Loucy (cell line): ENCODE measurements around the gene PHF12.

Source experiments
- H2AFZ ChIP-seq: fragments of 200-600 bp; sonication (generic); 2 replicates; pipeline ENCODE4 v1.6.0; 2016; ENCODE audit warnings: antibody characterized with exemption, mild to moderate bottlenecking, low read length, moderate library complexity
- H3F3A ChIP-seq: fragments of 200-600 bp; 2 replicates; pipeline ENCODE4 v1.6.0; 2016; ENCODE audit warnings: antibody characterized with exemption, low read depth, mild to moderate bottlenecking
- H3K27me3 ChIP-seq: fragments of 200-600 bp; sonication (generic); 2 replicates; pipeline ENCODE4 v1.6.1; 2014; ENCODE audit warnings: low read length, mild to moderate bottlenecking; ENCODE audit not compliant: insufficient read depth, poor library complexity, severe bottlenecking
- H3K36me3 ChIP-seq: fragments of 200-600 bp; sonication (generic); 2 replicates; pipeline ENCODE4 v1.6.1; 2016; ENCODE audit warnings: low read length; ENCODE audit not compliant: insufficient read depth
- H3K4me1 ChIP-seq: fragments of 200-600 bp; sonication (generic); 2 replicates; pipeline ENCODE4 v1.5.1; 2014; ENCODE audit warnings: low read length, mild to moderate bottlenecking; ENCODE audit not compliant: insufficient read depth, poor library complexity, severe bottlenecking
- H3K4me2 ChIP-seq: fragments of 200-600 bp; sonication (generic); 2 replicates; pipeline ENCODE4 v1.6.0; 2014; ENCODE audit warnings: antibody characterized with exemption, low read length, low read depth, mild to moderate bottlenecking; ENCODE audit not compliant: poor library complexity, severe bottlenecking
- H3K4me3 ChIP-seq: fragments of 200-600 bp; sonication (generic); 2 replicates; pipeline ENCODE4 v1.5.1; 2014; ENCODE audit warnings: low read length, mild to moderate bottlenecking, mixed read lengths; ENCODE audit not compliant: poor library complexity, severe bottlenecking
- H3K79me2 ChIP-seq: fragments of 200-600 bp; sonication (generic); 2 replicates; pipeline ENCODE4 v1.6.1; 2014; ENCODE audit warnings: low read length; ENCODE audit not compliant: insufficient read depth
- H3K9ac ChIP-seq: fragments of 200-600 bp; sonication (generic); 2 replicates; pipeline ENCODE4 v1.6.0; 2014; ENCODE audit warnings: mild to moderate bottlenecking, low read depth, low read length, moderate library complexity; ENCODE audit not compliant: poor library complexity, severe bottlenecking
- H3K9me2 ChIP-seq: fragments of 200-600 bp; sonication (generic); replicated peaks from 2 replicates; pipeline ENCODE4 v1.6.1; 2016; ENCODE audit warnings: low read depth, low read length, mixed read lengths
- H3K9me3 ChIP-seq: fragments of 200-600 bp; sonication (generic); 2 replicates; pipeline ENCODE4 v1.6.1; 2014; ENCODE audit warnings: mild to moderate bottlenecking, antibody characterized with exemption, low read length, low read depth; ENCODE audit not compliant: insufficient read depth
- H4K20me1 ChIP-seq: fragments of 200-600 bp; sonication (generic); 2 replicates; pipeline ENCODE4 v1.6.0; 2014; ENCODE audit warnings: antibody characterized with exemption, low read length, mild to moderate bottlenecking; ENCODE audit not compliant: insufficient read depth, poor library complexity, severe bottlenecking
- EZH2phosphoT487 ChIP-seq: fragments of 200-600 bp; IDR thresholded peaks from 2 replicates; pipeline ENCODE4 v1.6.1; 2018; ENCODE audit warnings: antibody characterized with exemption, mild to moderate bottlenecking, moderate library complexity, borderline replicate concordance
- TF ChIP-seq, protein P1 (sequence below): fragments of 200-600 bp; sonication (generic); conservative IDR thresholded peaks from 2 replicates; pipeline ENCODE4 v1.5.1; 2014; ENCODE audit warnings: mild to moderate bottlenecking, antibody characterized with exemption, low read length

The PHF12 gene

DNA sequence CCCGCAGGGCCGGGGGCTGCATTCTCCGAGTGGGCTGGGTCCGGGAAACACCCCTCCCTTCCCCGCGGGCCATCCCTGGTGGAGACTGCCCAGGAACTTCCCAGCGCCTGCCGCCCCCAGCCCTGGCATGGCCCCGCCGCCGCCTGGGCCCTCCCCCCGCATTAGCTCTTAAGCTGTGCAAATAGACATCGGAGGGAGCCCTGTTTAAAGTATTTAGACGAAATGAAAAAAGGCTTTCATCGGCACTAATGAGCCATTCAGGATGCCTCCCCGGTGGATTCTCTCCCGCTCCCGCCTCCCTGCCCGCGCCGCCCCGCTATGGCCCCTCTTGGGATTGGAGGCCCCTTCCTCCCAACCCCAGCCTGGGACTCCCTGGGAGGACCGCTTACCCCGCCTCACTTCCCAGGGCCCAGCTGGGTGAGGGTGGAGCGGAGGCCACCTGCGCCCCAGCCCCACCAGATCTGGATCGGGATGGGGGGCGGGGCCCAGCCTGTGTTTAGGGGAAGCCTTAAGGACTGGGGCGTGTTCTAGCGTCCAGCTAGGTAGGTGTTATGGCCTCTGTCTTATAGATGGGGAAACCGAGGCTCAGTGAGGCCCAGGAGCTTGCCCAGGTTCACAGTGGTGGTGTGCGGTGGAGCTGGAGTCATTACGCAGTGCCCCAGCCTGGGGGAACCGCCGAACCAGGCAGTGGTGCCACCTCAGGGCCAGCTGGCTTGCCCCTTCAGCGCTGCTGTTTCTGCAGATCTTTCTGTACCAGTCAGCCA, 34.8 kb upstream of the PHF12 start:
- Histone ChIP-seq H3K9me2 (no peaks in the 10 kb centered on the region), H3K4me2 (no peak overlapping the region), H3K4me1 (peaks cover 31% of the 10 kb centered on the region), H3K4me3 (no peak overlapping the region), H3K79me2 (no peaks in the 10 kb centered on the region), H3K9me3 (no peaks in the 10 kb centered on the region), H3F3A (peaks cover 9% of the 10 kb centered on the region; the same call in 1 of the 2 replicates), H4K20me1 (no peaks in the 10 kb centered on the region), H2AFZ (no peak overlapping the region), H3K36me3 (no peaks in the 10 kb centered on the region), H3K27me3 (no peaks in the 10 kb centered on the region), H3K9ac (no peak overlapping the region)
- no peak for TF ChIP-seq EZH2phosphoT487
- TF ChIP-seq, protein P1, sequence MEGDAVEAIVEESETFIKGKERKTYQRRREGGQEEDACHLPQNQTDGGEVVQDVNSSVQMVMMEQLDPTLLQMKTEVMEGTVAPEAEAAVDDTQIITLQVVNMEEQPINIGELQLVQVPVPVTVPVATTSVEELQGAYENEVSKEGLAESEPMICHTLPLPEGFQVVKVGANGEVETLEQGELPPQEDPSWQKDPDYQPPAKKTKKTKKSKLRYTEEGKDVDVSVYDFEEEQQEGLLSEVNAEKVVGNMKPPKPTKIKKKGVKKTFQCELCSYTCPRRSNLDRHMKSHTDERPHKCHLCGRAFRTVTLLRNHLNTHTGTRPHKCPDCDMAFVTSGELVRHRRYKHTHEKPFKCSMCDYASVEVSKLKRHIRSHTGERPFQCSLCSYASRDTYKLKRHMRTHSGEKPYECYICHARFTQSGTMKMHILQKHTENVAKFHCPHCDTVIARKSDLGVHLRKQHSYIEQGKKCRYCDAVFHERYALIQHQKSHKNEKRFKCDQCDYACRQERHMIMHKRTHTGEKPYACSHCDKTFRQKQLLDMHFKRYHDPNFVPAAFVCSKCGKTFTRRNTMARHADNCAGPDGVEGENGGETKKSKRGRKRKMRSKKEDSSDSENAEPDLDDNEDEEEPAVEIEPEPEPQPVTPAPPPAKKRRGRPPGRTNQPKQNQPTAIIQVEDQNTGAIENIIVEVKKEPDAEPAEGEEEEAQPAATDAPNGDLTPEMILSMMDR = no peak

DNA sequence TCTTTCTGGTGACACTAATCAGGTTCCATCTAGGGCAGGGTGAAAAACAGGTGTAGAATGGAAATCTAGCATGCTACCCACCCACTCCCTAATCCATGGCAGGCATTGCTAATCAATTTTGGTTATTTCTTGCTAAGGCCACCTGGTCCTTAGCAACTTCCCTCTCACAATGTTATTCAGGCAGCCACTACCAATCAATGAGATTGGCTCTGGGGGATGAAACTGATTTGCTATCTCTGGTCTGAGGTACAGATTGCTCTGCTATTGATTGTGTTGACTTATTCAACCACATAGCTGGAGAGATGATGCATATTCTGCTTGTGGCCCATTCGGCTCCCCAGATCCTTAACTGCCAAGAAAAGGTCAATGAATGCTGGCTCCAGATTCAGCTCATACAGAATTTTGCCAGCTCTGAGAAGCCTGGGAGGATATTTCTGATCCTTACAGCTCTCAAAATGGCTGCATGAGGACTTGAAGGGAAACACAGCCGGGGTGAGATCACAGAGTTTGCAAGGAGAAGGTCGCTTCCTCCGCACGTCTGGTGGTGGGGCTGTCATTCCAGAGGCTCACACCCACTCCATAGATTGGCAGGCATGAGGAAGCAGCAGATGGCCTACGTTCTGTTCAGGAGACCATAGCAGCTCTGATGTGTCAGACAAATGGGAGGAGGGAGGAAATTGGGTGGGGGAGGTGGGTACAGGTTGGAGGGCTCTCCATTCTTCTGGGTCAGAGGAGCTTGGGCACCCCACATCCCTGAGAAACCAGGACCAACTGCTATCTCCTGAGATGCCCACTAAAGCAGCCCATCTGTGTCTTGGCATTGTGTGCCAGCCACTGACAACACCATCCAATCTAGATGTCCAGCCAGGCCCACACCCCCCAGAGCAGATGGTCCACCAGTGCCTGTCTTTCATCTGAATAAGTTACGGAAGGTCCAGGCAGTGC, 32.2 kb upstream of the PHF12 start:
- Histone ChIP-seq H3K27me3 (no peaks in the 10 kb centered on the region), H2AFZ (no peak overlapping the region), H3K4me2 (peak overlapping the region; percentile 66), H3K9me2 (no peaks in the 10 kb centered on the region), H3K9ac (peak overlapping the region; percentile 53), H3K9me3 (no peaks in the 10 kb centered on the region), H3K79me2 (no peaks in the 10 kb centered on the region), H3K4me3 (peak overlapping the region; percentile 41), H3K4me1 (peaks cover 31% of the 10 kb centered on the region), H3F3A (peaks cover 9% of the 10 kb centered on the region; the same call in 1 of the 2 replicates), H4K20me1 (no peaks in the 10 kb centered on the region), H3K36me3 (no peaks in the 10 kb centered on the region)
- TF ChIP-seq, protein P1 = no peak
- no peak for TF ChIP-seq EZH2phosphoT487

DNA sequence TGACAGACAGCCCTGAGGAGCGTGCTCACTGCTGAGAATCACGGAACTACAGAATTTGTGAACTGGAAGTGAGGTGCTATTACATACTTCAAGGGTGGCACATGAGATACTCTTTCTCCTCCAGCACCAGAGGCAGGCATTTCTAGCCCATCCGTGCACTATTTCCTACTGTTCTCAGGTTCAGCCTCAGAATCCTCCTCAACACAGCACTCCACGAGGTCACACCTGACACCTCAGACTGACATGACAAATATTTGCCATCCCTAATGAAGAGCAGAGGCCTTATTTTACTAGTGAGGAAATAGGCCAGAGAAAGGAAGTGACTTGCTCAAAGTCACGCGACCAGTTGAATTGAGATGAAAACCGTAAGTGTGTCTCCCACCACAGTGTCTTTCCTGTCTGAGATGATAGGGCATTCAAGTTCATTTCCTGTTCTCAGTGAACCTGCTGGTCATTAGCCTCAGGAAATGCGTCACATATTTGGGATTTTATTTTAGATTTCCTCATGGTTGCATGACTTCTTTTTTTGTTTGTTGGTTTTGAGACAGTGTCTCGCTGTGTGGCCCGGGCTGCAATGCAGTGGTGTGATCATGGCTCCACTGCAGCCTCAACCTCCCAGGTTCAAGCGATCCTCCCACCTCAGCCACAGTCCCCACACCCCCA, 30.9 kb upstream of the PHF12 start:
- H3F3A ChIP-seq = peaks cover 9% of the 10 kb centered on the region; the same call in 1 of the 2 replicates
- H3K9me3 ChIP-seq = no peaks in the 10 kb centered on the region
- H3K27me3 ChIP-seq = no peaks in the 10 kb centered on the region
- H3K4me3 ChIP-seq = peak overlapping the region; percentile 41
- peak overlapping the region; percentile 66 for H3K9ac ChIP-seq
- no peaks in the 10 kb centered on the region for H3K79me2 ChIP-seq
- 0 out of 2 replicates have a peak overlapping the region, but pooled peaks have one; percentile 1 for H2AFZ ChIP-seq
- TF ChIP-seq EZH2phosphoT487 = no peak
- TF ChIP-seq, protein P1 = no peak
- H4K20me1 ChIP-seq = no peaks in the 10 kb centered on the region
- peaks cover 38% of the 10 kb centered on the region for H3K4me1 ChIP-seq
- H3K4me2 ChIP-seq = peak overlapping the region; percentile 66
- no peaks in the 10 kb centered on the region for H3K9me2 ChIP-seq
- H3K36me3 ChIP-seq = no peaks in the 10 kb centered on the region
